Stimulated activated CD4-positive, alpha-beta T cell treated with anti-CD3 and anti-CD28 coated beads, Interleukin-15, amount 100 ng/mL, for 24 hours (primary cell): ENCODE results near the gene ZNF124.
"Not testable (repeated sequence)": the region's sequence is repeated elsewhere in the genome, so short reads cannot be mapped to it uniquely, and the experiment has no call there.

Experiments
- DNase-seq: peaks from one replicate; pipeline ENCODE4 v3.0.0-alpha.2; 2020

ZNF124 gene

DNA sequence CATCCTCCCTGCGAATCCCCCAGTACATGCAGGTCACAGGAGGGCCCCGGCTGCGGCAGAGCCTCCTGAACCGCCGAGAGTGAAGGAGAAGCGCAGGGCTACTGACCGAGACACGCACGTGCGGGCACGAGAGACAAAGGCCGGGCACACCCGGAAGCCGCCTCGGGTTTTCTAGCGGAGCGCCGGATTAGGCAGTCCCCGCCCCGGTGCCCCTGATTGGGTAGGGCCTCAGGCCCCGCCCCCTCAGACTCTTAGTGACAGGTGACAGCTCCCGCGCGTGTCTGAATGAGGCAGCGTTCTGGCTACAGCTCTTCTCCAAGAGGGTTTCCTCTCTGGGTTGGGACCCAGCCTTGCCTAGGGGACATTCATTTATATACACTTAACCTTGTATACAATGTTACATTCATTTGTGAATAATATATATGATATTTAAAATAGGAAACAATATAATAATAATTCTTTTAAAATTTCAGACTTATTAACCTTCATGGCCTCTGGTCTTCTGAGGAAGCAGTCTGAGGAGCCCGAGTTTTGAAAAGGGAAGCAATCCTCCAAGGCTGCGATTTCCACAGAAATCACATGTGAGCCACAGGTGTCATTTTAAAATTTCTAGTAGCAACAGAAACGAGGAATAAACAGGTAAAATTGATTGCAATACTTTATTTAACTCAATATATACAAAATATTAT, at the start of gene ZNF124:
Gene ZNF124 (minus strand): TSS at position 146 of the 689 bp plus-strand sequence. CDS start 143 bp downstream, at position 3.
- DNase-seq: not testable (repeated sequence)

DNA sequence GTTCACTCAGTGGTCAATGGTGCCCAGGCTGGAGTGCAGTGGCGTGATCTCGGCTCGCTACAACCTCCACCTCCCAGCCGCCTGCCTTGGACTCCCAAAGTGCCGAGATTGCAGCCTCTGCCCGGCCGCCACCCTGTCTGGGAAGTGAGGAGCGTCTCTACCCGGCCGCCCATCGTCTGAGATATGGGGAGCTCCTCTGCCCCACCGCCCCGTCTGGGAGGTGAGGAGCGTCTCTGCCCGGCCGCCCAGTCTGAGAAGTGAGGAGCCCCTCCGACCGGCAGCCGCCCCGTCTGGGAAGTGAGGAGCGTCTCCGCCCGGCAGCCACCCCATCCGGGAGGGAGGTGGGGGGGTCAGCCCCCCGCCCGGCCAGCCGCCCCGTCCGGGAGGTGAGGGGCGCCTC, 48.5 kb upstream of the ZNF124 start:
- not testable (repeated sequence) for DNase-seq

DNA sequence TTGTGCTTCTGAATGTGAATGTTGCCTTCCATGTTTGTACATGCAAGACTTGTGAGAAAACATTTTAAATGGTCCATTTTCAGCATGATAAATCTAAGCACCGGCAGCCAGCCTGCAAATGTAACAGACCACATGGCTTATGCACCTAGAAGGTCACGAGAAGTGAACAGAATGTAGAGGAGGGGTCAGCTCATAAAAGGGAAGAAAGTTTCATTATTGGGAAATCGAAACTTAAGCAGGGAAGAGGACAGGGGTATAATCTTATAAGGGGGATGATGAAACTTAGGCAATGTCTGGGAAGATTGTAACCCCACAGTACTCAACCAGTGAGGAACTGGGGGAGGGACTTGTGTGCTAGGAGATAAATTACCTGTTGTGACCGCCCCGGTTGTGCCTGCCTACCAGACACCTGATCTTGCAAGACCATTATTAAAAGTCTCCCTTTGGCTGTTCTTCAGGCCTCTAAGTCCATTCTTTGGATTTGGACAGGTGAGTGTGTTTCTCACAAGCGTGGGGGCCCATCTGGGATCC, 46.4 kb upstream of the ZNF124 start:
- no peak for DNase-seq

DNA sequence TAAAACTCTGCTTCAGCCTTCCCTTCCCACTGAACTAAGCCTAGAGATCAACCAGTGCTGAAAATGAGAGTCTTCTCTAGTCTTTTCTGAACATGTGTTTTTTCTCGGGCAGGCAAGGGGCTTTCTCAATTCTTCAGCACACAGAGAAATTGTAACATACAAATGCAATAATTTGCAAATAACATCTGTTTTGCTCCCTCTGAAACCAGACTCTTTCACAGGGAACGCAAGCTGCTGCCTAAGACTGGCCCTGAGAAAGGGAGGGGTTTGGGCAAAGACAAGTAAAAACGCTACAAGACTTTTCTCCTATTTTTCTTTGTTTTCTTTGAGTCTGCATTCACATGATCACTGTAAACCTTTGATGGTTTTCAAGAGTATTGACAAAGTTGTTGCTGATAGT, 44.4 kb upstream of the ZNF124 start:
- no peak for DNase-seq

DNA sequence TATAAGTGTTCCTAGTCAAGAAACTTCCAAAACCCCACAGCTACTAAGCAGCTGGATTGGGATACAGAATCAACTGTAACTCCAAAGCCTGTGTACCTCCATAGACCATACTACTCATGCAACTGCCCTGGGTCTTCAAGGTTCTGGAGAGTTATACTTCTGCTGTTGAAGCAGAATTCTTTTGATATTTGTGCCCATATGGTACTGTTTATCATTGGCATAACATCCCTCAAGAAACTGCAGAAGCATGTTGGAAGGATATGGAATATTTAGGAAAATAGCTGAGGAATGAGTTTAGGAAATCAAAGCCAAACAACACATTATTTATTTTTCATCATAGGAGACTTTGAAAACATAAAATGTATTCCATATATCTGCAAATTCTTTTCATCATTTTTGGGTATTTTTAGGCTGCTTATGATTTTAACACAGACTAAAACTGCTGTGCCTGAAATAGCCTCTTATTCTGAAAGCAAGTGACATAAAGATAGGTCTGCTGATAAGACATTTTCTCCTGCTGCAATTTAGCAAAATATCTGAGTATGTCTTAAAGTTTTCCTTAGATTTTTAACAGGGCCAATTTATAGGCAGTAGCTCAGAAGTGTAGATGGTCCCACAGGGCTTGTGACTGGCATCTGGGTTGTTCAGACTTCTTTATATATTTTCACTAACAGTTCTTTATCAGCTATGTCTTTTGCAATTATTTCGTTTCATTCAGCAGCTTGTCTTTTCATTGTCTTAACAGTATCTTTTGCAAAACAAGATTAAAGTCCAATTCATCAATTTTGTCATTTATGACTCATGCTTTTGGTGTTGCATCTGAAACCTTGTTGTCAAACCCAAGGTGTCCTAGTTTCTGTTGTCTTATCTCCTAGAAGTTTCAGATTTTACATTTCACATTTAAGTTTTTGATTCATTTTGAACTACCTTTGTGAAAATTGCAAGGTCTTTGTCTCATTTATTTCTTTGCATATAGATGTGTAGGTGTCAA, 41.1 kb upstream of the ZNF124 start:
- no peak for DNase-seq

DNA sequence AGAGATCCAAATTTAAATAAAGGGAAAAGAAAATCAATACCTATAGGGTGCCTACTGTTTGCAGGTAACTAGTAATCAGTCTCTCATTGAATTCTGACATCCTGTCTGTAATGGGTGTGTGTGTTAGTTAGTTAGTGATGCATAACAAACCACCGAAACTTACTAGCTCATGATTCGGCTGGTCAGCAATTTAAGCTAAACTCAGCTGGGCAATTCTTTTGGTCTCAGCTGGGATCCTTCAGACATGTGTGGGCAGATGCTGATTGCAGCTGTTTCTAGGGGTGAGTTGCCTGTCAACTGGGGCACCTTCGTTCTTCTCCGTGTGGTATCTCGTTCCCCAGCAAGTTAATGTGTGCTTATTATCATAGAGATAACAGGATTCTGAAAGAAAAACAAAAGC, 40.2 kb upstream of the ZNF124 start:
- no peak for DNase-seq

DNA sequence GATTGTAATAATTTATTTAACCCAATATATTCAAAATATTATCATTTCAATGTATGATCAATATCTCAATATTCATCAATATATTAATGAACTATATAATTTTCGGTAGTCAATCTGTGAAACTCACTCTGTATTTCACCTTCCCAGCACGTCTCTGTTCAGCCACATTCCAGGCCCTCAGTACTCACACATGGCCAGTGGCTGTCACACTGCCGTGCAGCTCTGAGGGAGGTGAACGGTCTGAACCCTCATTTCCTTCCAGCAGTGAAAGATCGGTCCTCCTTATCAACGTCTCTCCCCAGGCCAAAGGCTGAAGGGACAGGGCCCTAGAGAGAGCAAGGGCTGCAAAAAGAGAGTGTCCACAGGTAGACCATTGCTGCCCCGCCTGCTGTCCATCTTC, 39.5 kb upstream of the ZNF124 start:
- no peak for DNase-seq

DNA sequence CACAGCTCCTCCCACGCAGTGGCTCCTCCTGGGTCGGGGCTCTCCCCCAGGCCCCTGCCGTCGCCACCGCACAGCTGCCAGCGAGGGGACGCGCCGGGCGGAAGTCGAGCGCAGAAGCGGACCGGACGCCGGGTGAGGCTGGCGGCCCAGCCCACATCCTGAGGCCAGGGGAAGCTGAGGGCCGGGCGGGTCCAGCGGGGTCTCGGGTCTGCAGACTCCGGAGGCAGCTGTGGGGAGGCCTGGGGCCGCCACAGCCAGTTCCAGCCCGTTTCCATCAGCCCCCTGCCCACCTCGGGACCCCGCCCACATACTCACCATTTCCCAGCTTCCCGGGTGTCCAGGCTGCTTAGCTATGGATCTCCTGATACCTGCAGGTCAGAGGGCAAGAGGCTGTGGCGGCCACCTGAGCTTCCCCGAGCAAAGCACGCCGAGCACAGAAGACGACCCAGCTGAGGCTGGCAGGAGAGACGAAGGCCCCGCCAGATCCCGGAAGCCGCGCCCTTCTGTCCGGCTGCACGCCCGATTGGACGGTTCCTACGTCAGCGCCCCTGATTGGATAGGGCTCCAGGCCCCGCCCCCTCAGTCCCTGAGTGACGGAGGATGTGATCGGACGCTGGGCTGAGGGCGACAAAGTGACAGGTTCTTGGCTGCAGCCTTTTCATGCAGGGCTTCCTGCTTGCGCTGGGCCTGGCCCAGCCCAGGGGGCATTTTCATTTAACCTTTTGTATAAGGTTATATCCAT, 38.7 kb upstream of the ZNF124 start:
- peak; percentile 99 for DNase-seq

DNA sequence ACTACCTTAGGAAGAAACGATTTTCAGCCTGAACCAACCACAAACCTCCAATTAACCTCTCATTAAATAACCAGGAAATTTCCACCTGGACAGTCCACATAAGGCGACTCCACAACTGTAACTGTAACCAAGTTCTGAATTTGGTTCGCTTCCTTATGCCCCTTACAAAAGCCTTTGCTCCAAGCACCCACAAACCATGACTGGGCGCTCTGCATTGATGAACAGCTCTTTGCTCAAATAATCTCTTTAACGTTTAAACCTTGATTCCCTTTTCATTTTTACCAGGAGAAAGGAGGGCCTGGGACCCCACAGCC, 38.2 kb upstream of the ZNF124 start:
- no peak for DNase-seq

DNA sequence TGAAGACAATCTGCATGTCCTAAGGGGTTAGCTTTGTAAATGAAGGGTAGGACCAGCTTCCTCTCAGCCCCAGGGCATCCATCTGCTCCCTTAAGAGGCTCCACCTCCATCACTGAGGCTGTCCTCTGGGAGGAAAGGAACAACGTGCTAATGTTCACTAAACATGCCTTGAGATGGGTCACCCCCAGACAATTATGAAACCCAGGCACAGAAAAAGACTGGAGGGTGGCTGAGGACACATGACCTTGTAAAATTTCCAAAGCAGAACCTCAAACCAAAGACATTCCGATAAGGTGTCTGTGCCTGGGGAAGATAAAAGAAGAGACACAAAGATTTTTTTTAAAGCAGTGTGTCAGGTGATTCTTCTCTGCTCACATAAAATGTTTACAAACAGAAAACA, 37.6 kb upstream of the ZNF124 start:
- no peak for DNase-seq

DNA sequence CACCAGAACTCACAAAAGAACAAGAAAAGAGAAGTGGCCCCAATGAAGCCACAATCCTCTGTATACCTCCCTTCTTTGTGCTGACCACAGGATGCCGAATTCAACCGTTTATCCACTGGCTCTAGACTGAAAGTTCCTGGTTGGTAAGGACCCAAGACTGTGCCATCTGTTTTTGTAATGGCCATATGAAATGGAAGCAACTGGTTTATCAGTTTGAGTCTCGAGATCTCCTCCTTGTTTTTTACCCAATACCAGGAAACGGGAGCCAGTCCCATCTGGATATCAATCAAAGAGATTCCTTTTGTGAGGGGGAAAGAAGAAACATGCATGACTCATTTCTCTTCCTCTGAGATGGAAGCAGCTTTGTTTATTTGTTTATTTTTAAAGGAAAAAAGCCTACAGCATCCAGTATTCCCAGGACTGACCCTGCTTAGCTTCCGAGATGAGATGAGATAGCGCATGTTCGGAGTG, 32.4 kb upstream of the ZNF124 start:
- DNase-seq: no peak

DNA sequence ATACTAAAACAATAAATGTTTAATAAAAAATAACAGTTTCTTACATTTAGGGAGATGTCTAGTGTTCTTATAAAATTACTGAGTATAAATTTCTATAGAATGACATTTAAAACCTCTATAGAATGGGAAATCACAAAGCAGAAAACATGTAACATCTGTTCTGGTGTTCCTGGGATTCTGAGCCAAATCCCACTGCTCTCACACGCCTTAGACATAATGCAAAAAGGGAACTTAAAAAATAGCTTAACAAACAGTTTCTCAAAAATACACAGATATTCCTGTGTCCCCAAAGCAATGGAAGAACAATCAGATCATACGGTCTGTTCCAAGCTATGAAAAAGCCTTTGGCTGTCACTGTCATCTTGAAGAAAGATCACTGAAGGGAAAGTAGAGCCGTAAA, 27.0 kb upstream of the ZNF124 start:
- DNase-seq: no peak

DNA sequence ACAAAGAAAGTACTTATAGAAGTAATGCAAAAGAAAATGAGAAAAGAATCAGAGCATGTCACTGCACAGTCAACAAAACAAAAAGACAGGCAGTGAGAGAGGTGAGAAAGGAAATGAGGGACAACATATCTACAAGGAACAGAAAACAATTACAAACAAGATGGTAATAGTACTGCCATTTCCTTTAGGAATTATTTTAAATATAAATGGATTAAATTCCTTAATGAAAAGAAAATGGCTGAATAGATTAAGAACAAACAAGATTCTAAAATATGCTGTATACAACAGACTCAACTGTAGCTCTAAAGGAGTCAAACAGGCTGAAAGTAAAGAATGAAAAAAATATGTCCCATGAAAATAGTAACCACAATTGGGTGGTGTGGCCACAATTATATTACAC, 22.1 kb upstream of the ZNF124 start:
- no peak for DNase-seq

DNA sequence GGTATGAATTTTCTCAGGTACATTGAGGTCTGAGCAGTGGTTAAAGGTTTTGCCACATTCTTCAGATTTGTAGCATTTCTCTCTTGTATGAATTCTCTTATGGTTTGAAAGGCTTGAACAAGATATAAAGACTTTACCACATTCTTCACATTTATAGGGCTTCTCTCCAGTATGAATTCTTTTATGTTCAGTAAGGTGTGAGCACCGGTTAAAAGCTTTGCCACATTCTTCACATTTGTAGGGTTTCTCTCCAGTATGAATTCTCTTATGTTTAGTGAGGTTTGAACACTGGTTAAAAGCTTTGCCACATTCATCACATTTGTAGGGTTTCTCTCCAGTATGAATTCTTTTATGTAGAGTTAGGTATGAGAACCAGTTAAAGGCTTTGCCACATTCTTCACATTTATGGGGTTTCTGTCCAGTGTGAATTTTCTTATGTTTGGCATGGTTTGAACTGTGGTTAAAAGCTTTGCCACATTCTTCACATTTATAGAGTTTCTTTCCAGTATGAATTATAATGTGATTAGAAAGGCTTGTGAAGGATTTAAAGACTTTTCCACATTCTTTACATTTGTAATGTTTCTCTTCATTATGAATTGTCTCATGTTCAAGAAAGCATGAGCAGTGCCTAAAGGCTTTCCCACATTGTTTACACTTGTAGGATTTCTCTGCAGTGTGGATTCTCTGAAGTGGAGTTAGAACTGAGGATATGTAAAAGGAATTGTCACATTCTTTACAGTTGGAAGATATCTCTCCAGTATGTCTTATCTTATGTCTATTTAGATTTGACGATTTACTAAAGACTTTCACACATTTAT, 18.4 kb upstream of the ZNF124 start:
- DNase-seq: no peak

DNA sequence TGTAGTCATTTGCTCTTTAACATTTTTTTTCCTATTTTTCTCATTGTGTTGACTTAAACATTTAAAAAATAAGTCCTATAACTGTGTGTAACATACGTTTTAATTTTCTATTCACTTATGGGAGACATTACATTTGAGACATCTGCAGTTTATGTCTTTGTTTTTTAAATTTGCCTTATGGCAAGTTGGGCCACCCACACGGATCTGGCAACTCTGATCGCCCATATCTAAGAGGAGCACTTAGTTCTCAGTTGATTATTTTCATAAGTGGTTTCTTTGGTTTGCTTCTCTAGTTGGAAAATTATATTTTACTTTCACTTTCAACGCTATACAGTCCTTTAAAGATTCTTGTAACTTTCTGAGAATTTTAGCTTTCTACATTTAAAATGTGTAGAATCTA, 13.8 kb upstream of the ZNF124 start:
- DNase-seq: no peak

DNA sequence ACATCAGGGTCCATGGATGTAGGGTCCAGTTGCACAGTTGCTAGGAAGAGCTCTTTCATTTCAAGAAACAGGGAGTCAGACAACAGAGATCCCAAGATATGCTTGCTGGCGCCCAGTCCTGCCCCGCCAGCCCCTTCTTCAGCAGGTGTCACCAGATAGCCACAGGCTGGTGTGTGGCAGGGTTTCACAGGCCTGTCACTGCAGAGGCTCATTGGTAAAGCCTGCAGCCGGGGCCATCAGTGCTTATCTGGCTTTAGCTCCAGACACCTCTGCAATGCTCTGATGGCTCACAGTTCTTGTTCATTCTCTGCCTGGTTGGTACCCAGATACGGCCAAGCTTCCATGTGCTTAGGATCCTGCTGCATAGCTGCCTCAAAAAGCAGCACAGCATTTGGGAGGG, 12.4 kb upstream of the ZNF124 start:
- no peak for DNase-seq

DNA sequence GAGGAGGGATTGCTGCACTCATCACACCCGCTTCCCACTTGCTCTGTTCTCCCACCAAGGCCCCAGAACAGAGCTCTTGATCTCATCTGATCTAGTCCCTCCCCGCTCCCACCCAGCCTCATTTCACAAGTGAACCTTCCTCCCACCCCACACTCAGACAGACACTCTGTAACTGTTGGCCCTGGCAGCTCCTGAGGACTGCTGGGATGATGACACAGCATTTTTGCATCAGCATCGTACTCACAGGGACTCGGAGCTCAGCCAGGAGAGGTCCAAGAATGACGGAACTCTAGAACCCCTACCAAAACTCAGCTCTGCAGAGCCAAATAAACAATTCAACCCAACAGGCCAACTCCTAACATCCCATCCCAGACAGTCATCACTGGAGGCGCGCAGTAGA, 11.2 kb upstream of the ZNF124 start:
- no peak for DNase-seq

DNA sequence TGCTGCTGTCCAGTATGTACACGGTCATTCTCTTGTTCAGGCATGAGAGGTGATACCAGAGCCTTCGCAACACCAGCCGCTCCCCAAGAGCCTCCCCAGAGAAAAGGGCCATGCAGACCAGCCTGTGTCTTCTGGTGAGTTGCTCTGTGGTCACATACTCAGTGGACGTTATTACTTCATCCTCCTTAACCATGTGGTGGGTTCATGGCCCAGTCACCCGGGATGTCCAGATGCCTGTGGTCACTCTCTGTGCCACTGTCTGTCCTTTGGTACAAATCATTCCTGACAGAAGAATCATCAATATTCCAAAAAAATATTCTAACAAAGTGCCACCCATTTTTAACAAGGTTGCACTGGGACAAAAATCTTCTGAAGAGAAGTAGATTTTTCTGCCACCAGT, 8.8 kb upstream of the ZNF124 start:
- DNase-seq: no peak

DNA sequence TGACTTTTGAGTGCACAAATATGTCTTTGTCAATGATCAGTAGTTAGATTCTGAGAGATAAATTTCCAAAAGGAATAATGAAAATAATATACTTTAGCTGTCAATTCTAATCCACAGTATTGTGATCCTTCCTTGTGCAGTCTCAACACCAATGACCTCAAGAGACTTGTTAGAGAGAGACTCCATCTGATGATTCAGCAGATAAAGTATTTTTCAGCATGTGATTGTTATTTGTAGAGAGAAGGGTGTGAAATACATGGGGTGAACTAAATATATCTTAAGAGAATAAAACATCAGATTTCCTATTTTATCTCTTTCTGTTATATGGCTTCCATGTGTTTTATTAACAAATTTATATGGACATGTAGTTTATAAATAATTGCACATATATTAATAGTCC, 5.9 kb upstream of the ZNF124 start:
- no peak for DNase-seq

DNA sequence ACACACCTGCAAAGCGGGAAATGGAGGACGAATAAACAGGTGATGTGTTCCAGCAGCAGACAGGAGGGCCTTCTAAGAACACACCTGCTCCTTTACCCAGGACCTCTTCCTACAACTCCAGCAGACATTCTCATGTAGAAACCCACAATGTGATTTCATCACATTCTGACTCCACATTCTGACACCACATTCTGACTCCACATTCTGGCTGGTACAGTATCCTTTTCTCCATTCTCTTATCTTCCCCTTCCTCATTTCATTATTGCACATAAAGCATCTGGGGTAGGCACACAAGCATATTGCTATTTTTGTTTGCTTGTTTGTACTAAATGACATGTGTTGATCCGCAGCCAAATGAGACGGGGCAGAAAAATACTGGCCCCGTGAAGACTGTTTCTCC, 3.6 kb upstream of the ZNF124 start:
- no peak for DNase-seq

DNA sequence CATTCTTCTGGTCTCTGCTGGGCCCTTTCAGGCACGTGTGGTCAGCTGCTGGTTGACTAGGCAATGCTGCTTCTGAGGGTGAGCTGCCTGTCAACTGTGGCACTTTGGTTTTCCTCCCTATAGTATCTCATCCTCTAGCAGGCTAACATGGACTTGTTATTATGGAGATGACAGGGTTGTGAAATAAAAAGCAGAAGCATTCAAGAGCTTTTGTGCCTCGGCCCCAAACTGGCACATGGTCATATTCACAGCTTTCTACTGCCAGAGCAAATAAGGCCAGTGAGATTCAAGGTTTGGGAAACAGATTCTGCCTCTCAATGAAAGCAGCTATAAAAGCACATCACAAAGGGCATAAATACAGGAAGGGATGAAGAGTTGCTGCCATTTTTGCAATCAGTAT, 1.6 kb upstream of the ZNF124 start:
- no peak for DNase-seq

DNA sequence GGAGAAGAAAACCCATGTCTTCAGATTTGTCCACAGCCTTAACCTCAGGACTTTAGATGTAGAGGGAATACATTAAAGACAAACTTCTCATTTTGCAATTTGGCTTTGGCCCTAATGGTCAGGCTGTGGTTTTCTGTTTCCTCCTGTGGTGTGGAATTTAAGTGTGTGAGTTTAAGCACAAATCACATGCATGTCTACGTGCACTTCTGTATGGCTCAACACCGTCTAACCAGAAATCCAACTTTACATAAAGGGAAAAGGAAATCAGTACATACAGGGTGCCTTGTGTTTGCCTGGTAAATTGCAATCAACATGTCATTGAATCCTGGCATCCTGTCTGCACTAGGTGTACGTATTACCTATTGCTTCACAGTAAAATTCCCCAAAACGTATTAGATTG, 1.2 kb upstream of the ZNF124 start:
- DNase-seq: no peak
